Stromal cell of bone marrow (primary cell): ENCODE results near the gene LGMN.
"Not testable (repeated sequence)": the region's sequence is repeated elsewhere in the genome, so short reads cannot be mapped to it uniquely, and the experiment has no call there.

ENCODE experiments used
- DNase-seq: peaks from one replicate; pipeline ENCODE4 v3.0.0-alpha.2; 2012; ENCODE audit warnings: low read depth

Gene LGMN

GRCh38 chr14:92726135-92726932, 22.1 kb downstream of the LGMN start:
- peak; percentile 64 for DNase-seq

- no peak for DNase-seq
Measured at GRCh38 chr14:92724516-92725340, 23.7 kb downstream of the LGMN start.

DNA sequence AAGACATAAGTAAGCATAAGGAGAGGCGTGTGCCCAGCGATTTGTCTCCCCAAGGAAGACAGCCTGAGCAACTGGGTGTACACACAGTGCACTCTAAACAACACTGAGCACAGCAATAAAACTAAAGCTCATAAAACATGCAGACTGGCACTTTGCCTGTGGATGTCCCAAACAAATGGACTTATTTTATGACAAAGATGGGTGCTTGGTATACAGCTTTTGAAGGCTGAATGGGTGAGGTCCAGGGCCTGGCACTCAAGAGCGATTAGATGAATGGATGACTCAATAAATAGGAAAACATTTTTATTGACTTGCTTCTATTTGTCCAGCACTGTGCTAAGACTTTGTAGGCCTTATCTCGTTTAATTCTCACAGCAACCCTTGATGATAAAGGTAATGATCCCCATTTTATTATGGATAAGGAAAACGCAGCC, 28.5 kb downstream of the LGMN start:
- no peak for DNase-seq

GRCh38 chr14:92719421-92719820, 29.0 kb downstream of the LGMN start:
- DNase-seq = peak; percentile 81

- DNase-seq = peak; percentile 67
Measured at GRCh38 chr14:92718664-92719063, 29.8 kb downstream of the LGMN start.

DNA sequence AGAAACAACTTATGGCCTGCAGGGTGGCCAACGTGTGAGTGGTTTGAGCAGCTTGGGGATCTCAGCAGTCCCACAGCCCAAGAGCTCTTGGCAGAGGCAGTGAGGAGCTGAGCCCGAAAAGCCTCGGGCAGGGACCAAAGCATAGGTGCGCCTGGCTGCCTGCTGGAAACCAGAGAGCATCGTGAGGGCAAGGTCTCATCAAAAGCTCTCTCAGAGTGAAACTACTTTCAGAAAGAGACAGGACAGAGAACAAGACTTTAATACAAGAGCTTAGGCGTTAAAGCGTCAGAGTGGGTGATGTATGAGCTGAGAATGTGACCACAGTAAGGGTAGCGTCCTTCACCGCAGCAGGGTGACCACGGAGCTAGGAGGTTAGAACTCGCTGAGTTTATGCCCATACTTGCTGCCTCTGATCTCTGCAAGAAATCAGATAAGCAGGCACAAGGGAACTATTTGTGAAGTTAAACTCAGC, 30.8 kb downstream of the LGMN start:
- no peak for DNase-seq

DNA sequence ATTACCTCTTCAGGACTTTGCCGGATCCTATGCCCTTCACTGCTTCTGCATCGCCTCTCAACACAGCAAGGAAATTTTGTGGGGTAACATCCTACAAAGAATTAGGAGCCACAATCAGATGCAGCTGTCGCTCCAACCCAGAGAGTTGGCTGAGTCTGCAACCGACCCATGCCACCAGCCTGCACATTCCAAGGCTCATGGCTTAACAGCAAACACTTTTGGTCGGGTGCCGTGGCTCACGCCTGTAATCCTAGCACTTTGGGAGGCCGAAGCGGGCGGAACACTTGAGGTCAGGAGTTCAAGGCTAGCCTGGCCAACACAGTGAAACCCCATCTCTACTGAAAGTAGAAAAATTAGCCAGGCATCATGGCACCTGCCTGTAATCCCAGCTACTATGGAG, 32.3 kb downstream of the LGMN start:
- DNase-seq = no peak

GRCh38 chr14:92714739-92715307, 33.6 kb downstream of the LGMN start:
- DNase-seq = not testable (repeated sequence)

- no peak for DNase-seq
Measured at GRCh38 chr14:92712654-92713051, 35.8 kb downstream of the LGMN start.

DNA sequence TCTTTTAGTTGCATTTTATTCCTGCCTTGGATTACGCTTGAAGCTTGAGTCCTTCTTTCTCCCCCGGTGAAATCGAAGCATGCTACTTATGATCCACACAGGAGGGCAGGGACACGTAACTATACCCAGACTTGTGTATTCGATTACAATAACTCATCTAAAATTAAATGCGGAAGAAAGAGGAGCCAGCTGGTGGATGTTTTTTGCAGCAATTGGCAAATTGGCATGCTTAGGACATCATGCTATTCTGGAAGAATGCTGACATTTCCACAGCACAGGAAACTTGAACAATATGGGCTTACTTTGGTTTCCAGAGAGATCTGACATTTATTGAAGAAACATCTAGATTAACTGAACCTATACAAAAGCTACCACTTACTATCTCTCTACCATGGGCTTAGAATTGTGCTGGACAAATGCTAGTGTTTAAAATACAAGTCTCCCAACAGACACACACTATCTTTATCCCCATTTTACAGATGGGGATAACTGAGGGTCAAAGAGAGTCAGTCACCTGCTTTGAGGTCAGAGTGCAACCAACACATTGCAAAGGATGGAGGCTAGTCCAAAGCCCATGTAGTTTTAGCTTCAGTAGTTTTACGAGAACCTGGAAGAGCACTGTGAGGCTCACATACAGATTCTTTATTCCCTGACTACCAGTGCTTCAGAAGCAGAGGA, 36.3 kb downstream of the LGMN start:
- DNase-seq = no peak

DNA sequence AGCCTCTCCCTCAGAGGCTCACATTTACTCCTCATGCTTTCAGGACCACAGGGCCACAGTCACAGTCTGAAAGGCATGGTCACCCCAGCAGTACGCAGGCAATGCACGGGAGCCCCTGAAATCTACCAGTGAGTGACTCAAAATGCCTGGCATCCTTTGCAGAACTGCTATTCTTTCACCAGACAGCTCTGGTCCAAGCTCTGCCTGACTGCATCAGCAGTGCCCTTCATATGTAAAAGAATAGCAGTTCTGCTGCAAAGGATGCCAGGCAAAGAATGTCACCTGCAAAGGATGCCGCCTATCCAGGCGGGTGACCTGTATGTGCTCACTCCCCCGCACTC, 38.5 kb downstream of the LGMN start:
- DNase-seq = no peak

DNA sequence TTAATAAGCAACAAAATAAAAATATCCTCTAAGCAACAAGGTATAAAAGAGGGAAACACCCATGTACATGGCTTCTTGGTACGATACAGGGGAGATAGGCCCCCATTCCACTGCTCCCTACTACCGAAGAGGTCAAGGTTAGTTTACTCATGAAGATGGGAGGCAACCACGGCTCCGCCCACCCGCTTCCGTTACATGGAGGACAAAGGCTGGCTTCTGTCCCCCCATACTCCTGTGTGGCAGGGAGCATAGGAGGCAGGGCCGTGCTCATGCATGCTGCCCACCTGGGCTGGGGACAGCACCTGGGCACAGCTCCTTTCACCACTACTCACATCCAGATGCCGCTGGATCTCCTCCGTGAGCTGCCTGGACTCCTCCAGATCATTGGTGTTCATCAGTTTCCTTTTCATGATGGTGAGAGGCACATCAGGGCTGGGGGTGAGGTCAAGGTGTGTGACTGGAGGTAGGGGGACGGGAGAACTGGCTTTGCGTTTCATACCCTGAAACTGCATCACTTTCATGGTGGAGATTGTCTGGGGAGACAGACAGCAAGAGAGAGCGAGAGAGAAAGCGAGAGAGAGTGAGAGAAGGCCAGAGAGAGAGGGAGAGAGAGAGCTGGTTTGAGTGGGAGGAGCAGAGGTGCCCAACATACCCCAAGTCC, 39.0 kb downstream of the LGMN start:
- DNase-seq = no peak

- DNase-seq = no peak
Measured at GRCh38 chr14:92706386-92706785, 42.0 kb downstream of the LGMN start.

DNA sequence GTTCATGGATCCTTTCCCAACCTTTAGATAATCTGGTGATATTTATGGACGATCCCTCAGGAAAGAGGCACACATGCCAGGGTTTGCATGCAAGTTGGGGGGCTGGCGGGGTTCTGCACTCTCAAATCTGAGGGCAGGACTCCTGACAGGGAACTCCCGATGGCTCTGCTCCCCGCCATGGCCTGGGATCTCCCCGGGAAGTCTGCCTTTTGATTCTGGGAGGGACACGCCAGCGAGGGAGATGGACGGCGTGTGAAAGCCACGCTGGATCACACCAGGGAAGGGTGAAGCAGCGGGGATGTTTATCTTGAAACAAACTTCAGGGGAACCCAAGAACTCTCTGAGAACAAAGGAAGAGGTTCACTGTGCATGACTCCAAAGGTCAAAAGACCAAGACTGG, 43.6 kb downstream of the LGMN start:
- DNase-seq = no peak

- no peak for DNase-seq
Measured at GRCh38 chr14:92704036-92704804, 44.2 kb downstream of the LGMN start.

- no peak for DNase-seq
Measured at GRCh38 chr14:92703516-92703915, 44.9 kb downstream of the LGMN start.

GRCh38 chr14:92702441-92702918, 45.9 kb downstream of the LGMN start:
- DNase-seq = no peak

GRCh38 chr14:92701826-92702225, 46.6 kb downstream of the LGMN start:
- no peak for DNase-seq

GRCh38 chr14:92698393-92698792, 50.0 kb downstream of the LGMN start:
- no peak for DNase-seq

- DNase-seq = no peak
Measured at GRCh38 chr14:92696366-92696765, 52.1 kb downstream of the LGMN start.

DNA sequence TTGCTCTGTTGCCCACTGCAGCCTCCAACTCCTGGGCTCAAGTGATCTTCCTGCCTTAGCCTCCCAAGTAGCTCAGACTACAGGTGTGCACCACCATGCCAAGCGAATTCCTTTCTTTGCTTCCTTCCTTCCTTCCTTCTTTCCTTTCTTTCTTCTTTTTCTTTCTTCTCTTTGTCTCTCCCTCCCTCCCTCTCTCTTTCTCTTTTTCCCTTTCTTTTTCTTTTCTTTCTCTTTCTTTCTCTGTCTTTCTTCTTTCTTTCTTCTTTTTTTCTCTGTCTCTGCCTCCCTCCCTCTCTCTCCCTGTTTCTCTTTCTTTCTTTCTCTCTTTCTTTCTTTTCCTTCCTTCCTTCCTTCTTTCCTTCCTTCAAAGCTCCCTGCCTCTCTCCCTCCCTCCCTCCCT, 52.9 kb downstream of the LGMN start:
- DNase-seq = no peak
